GM21390 (cell line): ENCODE results near the gene HINFP.
A peak's percentile ranks its signal among the peaks of the same experiment; 100 is the strongest.
"Not testable (repeated sequence)": the region's sequence is repeated elsewhere in the genome, so short reads cannot be mapped to it uniquely, and the experiment has no call there.

Experiments used
- ATAC-seq: cut with Tn5 transposase; IDR thresholded peaks from one replicate; pipeline ENCODE4 v1.9.1; 2021; ENCODE audit not compliant: unreplicated experiment

Gene HINFP

DNA sequence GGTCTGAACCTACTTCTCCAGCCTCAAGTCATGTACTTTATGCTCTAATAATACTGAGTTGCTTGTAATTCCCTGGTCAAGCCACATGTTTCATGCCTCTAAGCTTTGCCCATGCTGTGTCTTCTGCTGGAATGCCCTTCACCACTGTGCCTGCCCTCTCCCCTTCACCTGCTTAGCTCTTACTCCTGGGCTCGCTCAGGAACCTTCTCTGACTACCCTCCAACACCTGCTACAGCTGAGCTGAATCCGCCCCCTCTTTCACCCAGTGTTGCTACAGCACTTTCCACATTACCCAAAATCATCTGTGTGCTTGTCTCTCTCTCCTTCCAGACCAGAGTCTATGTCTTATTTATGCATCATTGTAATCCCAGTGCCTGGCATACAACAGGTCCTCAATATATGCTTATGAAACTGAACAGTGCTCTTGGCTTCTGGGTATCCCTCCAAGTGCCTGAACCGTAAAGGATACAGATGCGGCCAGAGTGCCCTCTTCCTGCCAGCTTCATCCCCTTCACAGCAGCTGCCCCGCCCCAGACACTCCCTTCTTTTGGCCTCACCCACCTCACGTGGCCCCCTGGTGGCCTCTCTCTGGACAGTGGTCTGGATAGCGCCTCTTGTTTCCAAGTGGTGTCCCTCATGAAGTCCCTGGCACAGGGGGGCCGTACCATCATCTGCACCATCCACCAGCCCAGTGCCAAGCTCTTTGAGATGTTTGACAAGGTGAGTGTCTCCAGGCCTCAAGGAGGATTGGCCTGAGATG is 34.5 kb downstream of the HINFP start:
- no peak for ATAC-seq

GRCh38 chr11:119156496-119156895 is 35.1 kb downstream of the HINFP start:
- no peak for ATAC-seq

GRCh38 chr11:119157063-119157462 is 35.7 kb downstream of the HINFP start:
- no peak for ATAC-seq

DNA sequence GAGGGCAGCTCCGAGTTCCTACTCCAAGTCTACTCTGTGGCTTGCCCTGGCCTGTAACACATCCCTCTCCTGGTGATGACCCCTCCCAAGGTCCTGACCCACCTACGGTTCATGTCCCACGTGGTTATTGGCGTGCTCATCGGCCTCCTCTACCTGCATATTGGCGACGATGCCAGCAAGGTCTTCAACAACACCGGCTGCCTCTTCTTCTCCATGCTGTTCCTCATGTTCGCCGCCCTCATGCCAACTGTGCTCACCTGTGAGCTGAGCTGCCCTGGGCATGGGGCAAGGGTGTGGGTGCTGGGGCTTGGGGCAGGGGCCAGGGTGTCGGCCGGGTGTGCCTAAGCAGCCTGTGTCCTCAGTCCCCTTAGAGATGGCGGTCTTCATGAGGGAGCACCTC is 37.1 kb downstream of the HINFP start:
- no peak for ATAC-seq

- ATAC-seq, result no peak
These were observed 38.8 kb downstream of the HINFP start for GRCh38 chr11:119160151-119160550.

DNA sequence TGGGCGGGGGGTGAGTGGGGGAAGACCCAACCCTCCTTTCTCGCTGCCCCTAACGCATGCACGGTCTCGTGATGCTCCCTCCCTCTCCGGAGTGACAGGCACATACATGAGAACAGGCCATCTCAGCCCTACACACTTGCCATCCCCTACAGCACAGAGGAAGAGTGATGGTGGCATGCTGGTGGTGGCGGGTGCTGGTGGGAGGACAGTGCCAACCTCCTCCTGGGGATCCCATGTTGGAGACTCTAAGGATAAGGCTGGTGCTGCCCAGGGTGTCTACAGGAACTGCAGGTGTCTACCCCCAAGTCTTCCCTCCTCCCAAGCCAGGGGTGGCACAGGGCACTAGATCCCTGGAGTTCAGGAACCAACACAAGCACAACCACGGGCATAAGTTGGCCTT is 40.5 kb downstream of the HINFP start:
- no peak for ATAC-seq

GRCh38 chr11:119166368-119167076 is 45.1 kb downstream of the HINFP start:
- ATAC-seq, result no peak

GRCh38 chr11:119167077-119167458 is 45.7 kb downstream of the HINFP start:
- ATAC-seq, result not testable (repeated sequence)

- ATAC-seq, result no peak
These were observed 46.6 kb downstream of the HINFP start for GRCh38 chr11:119167933-119168332.

DNA sequence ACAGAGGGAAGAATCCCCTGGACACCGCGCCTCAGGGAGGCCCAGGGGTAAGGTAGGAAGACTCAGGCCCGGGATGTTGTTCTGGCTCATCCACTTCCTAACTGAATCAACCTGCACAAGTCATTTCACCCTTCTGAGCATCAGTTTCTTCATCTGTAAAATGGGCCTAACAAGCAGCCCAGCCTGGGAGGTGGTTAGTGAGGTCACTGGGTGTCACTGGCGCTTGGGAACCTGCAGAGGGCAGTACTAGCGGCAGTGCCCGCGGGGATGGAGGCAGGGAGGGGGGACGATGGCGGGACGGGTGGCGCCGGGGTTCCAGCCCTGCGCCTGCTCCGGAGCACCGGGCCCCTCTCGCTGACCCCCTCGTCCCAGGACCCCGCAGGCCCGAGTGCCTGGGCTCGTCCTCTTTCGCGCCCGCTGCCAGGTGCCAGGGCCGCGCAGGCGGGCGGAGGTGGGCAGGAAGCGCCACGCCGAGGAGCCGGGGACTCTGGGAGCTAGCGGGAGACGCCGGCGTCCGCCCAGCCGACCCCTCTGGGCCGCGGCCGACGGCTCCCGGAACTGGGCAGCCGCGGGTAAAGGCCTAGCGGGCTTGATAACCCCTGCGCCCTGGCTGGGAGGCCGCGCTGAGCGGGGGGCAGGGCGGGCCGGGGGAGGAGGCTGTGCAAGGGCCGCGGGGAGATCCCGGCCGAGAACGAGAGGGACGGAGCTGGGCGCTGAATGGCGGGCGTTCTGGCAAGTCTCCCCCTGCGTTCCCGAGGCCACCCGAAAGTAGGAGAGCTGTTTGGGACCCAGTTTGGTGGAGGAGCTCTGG is 47.3 kb downstream of the HINFP start, which contains the start of gene NLRX1:
TSS of gene NLRX1 (plus strand) at position 255 of the 811 bp plus-strand sequence. CDS start 2,679 bp downstream, outside the sequence.
- peak; percentile 94 for ATAC-seq

GRCh38 chr11:119169282-119169719 is 47.9 kb downstream of the HINFP start:
- peak; percentile 21 for ATAC-seq

DNA sequence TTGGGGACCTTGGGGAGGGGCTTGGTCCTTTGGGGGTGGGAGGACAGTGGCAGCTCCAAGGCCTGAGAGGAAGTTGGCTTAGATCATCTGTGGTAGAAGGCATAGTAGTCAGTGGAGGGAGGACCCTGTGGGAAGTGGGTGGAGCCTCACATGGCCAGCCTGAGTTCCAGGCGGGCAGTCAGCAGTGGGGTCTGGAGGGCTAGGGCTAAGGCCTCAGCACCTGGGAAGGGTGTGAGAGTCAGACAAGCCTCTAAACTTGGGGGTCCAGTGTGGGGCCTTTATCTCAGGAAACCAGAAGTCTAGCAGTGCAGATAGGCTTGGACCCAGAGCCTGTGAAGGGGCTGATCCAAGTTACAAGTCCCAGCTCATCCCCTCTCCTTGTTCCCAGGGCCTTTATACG is 51.1 kb downstream of the HINFP start:
- ATAC-seq, result no peak

- no peak for ATAC-seq
These were observed 52.1 kb downstream of the HINFP start for GRCh38 chr11:119173453-119173852.

- ATAC-seq, result no peak
These were observed 54.2 kb downstream of the HINFP start for GRCh38 chr11:119175493-119176077.

GRCh38 chr11:119178166-119178680 is 56.8 kb downstream of the HINFP start:
- no peak for ATAC-seq

DNA sequence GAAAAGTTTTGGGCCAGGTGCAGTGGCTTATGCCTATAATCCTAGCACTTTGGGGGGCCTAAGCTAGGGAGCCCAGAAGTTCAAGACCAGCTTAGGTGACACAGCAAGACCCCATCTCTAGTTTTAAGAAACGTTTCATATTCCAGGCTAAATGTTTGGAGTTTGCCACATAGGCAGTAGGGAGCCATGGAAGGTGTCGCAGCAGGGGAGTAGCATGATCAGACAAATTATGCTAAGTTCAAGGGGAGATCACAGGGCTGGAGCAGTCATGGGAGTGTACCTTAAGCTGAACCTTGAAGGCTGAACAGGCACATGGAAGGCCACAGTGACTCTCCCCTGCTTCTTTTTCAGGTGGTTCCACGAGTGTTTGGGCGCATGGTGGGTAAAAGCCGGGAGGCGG is 58.0 kb downstream of the HINFP start:
- no peak for ATAC-seq

DNA sequence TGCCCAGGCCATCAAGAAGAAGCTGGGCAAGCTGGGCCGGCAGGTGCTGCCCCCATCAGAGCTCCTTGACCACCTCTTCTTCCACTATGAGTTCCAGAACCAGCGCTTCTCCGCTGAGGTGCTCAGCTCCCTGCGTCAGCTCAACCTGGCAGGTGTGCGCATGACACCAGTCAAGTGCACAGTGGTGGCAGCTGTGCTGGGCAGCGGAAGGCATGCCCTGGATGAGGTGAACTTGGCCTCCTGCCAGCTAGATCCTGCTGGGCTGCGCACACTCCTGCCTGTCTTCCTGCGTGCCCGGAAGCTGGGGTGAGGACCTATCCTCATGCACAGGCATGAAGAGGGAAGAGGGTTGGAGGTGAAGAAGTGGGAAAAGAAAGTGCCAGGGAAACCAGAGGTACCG is 58.6 kb downstream of the HINFP start:
- ATAC-seq, result no peak

DNA sequence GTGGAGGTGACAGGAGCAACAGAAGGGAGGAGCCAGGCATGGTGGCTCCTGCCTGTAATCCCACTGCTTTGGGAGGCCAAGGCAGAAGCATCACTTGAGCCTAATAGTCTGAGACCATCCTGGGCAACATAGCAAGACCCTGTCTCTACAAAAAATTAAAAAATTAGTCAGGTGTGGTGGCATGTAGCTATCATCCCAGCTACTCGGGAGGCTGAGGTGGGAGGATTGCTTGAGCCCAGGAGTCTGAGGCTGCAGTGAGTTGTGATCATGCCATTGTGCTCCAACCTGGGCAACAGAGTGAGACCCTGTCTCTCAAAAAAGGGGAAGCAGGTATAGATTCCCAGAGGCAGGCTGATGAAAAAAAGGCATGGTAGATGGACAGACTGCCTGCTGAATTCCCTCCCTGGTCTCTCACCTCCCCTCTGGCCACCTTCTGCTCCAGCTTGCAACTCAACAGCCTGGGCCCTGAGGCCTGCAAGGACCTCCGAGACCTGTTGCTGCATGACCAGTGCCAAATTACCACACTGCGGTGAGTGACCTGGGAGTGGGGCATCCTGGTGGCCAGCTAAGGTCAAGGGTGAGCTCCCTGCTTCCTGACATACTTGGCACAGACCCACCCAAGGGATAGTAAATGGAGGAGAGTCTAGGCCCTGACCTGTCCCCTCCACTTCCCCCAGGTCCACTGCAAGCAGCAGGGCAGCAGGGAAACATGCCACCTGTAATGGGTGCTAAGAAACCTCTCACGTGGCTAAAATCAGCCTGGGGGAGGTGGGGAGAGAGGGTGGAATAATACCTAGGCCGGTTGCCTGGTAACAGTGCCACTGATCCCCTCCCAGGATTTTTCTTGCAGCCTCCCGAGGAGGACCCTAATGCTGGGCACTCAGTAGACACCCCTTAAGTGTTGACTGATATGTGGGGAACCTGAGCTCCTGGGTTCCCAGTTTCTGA is 59.6 kb downstream of the HINFP start:
- ATAC-seq, result no peak

- ATAC-seq, result no peak
These were observed 60.5 kb downstream of the HINFP start for GRCh38 chr11:119181677-119182412.
